Measurements from ENCODE around the gene SIRPD.

DNA sequence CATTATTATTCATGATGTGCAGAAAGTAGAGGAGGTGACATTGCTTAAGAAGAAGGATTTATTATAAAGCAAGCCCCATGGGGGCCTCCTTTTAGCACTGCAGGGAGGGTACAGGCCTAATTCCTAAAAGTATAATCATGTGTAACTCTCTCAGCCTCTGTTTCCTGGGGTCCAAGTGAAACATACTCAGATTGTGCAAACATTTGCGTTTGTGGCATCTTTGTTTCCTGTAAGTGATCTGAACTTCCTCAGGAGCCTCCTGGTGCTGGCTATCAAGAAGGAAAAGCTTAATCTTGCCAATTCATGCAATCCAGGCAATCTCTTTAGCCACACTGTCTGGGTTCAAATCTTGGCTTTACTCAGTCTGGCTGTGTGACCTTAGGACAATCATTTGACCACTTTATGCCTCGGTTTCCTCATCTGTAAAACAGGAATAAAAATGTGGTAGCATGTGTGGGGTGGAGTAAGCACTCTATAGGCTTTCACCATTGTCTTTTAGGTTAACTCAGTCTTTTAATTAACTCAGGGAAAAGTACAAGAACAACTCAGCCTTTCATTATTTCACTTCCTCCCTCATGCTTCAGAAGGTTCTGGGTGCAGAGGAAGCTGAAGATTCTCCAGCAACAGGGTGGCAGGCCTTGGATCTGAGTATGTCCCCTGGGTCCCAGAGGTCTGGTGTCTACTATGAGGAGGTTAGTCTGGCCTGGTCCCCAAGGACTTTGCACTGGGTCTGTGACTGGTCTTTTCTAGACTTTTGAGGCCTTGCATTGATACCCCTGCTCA is 65.5 kb downstream of the SIRPD start:
- TF ChIP-seq, protein P1, sequence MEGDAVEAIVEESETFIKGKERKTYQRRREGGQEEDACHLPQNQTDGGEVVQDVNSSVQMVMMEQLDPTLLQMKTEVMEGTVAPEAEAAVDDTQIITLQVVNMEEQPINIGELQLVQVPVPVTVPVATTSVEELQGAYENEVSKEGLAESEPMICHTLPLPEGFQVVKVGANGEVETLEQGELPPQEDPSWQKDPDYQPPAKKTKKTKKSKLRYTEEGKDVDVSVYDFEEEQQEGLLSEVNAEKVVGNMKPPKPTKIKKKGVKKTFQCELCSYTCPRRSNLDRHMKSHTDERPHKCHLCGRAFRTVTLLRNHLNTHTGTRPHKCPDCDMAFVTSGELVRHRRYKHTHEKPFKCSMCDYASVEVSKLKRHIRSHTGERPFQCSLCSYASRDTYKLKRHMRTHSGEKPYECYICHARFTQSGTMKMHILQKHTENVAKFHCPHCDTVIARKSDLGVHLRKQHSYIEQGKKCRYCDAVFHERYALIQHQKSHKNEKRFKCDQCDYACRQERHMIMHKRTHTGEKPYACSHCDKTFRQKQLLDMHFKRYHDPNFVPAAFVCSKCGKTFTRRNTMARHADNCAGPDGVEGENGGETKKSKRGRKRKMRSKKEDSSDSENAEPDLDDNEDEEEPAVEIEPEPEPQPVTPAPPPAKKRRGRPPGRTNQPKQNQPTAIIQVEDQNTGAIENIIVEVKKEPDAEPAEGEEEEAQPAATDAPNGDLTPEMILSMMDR (IDR thresholded peaks at IDR 0.05), result no peak
- no peak for TF ChIP-seq POLR2A (IDR thresholded peaks at IDR 0.05)
